Neural cell (in vitro differentiated cells): ENCODE results near the gene SMPD3. TPM values are rescaled to one million over a fixed set of nuclear protein-coding genes. Genes with fewer than 3 reads are reported as not detected.

Source experiments
- H2AFZ ChIP-seq: fragments of 200-600, 300-800 bp; sonication (generic), shearing (Covaris generic); 2 replicates; pipeline ENCODE4 v1.6.0; 2014; ENCODE audit warnings: low read depth, mild to moderate bottlenecking, antibody characterized with exemption, low read length, moderate library complexity
- H3F3A ChIP-seq: fragments of 200-600 bp; shearing (Covaris generic); 2 replicates; pipeline ENCODE4 v1.6.1; 2016; ENCODE audit warnings: mild to moderate bottlenecking, moderate library complexity, mixed read lengths, antibody characterized with exemption, low read length; ENCODE audit not compliant: insufficient read depth, poor library complexity, severe bottlenecking
- H3K27ac ChIP-seq: fragments of 200-600, 300-800 bp; sonication (generic), shearing (Covaris generic); 2 replicates; pipeline ENCODE4 v1.5.1; 2014; ENCODE audit warnings: mild to moderate bottlenecking, low read length, moderate library complexity
- H3K27me3 ChIP-seq: fragments of 300-800, 200-600 bp; sonication (generic), shearing (Covaris generic); 2 replicates; pipeline ENCODE4 v1.6.0; 2014; ENCODE audit warnings: mild to moderate bottlenecking, low read depth, low read length, moderate library complexity; ENCODE audit not compliant: insufficient read depth
- H3K36me3 ChIP-seq: fragments of 300-800, 200-600 bp; sonication (generic), shearing (Covaris generic); 2 replicates; pipeline ENCODE4 v1.5.1; 2014; ENCODE audit warnings: mild to moderate bottlenecking, antibody characterized with exemption, low read length, moderate library complexity; ENCODE audit not compliant: insufficient read depth
- H3K4me2 ChIP-seq: fragments of 300-800, 200-600 bp; sonication (generic), shearing (Covaris generic); 2 replicates; pipeline ENCODE4 v1.6.0; 2014; ENCODE audit warnings: mild to moderate bottlenecking, low read length
- H3K4me3 ChIP-seq: fragments of 300-800, 200-600 bp; sonication (generic), shearing (Covaris generic); 2 replicates; pipeline ENCODE4 v1.5.1; 2014; ENCODE audit warnings: mild to moderate bottlenecking, low read length, moderate library complexity
- H3K79me2 ChIP-seq: fragments of 200-600 bp; shearing (Covaris generic); replicated peaks from 2 replicates; pipeline ENCODE4 v1.6.0; 2014; ENCODE audit warnings: mild to moderate bottlenecking, low read length, moderate library complexity; ENCODE audit not compliant: insufficient read depth
- H3K9ac ChIP-seq: fragments of 300-800, 200-600 bp; sonication (generic), shearing (Covaris generic); 2 replicates; pipeline ENCODE4 v1.6.1; 2016; ENCODE audit warnings: mild to moderate bottlenecking, low read length, mixed read lengths
- H3K9me2 ChIP-seq: fragments of 200-600 bp; shearing (Covaris generic); 2 replicates; pipeline ENCODE4 v1.6.1; 2016; ENCODE audit warnings: mild to moderate bottlenecking, low read length, mixed read lengths; ENCODE audit not compliant: insufficient read depth
- H3K9me3 ChIP-seq: fragments of 200-600, 300-800 bp; sonication (generic), shearing (Covaris generic); 2 replicates; pipeline ENCODE4 v1.6.1; 2016; ENCODE audit warnings: mild to moderate bottlenecking, mixed run types, low read length, moderate library complexity, mixed read lengths
- H4K20me1 ChIP-seq: fragments of 200-600 bp; shearing (Covaris generic); 2 replicates; pipeline ENCODE4 v1.6.1; 2016; ENCODE audit warnings: mild to moderate bottlenecking, mixed run types; ENCODE audit not compliant: insufficient read depth
- CTCF ChIP-seq: fragments of 450-650 bp; IDR thresholded peaks from 2 replicates; pipeline ENCODE4 v1.5.1; 2014; ENCODE audit warnings: antibody characterized with exemption, mild to moderate bottlenecking, moderate library complexity; ENCODE audit not compliant: poor library complexity, severe bottlenecking
- EP300 ChIP-seq: fragments of 450-650 bp; conservative IDR thresholded peaks from 2 replicates; pipeline ENCODE4 v1.6.1; 2014; ENCODE audit warnings: antibody characterized with exemption, mild to moderate bottlenecking, moderate library complexity; ENCODE audit not compliant: poor library complexity, severe bottlenecking
- EZH2 ChIP-seq: fragments of 200-600, 300-800 bp; shearing (Covaris generic), sonication (generic); IDR thresholded peaks from 2 replicates; pipeline ENCODE4 v1.6.1; 2014; ENCODE audit warnings: antibody characterized with exemption, low read length, borderline replicate concordance, mild to moderate bottlenecking; ENCODE audit not compliant: insufficient read depth, poor library complexity, severe bottlenecking
- MXI1 ChIP-seq: fragments of 450-650 bp; conservative IDR thresholded peaks from 2 replicates; pipeline ENCODE4 v1.6.1; 2014; ENCODE audit warnings: antibody characterized with exemption, mild to moderate bottlenecking; ENCODE audit not compliant: poor library complexity, severe bottlenecking
- POLR2AphosphoS5 ChIP-seq: IDR thresholded peaks from 2 replicates; pipeline ENCODE4 v1.6.1; 2012
- RAD21 ChIP-seq: fragments of 450-650 bp; conservative IDR thresholded peaks from 2 replicates; pipeline ENCODE4 v1.6.1; 2014; ENCODE audit warnings: antibody characterized with exemption, mild to moderate bottlenecking, moderate library complexity
- REST ChIP-seq: IDR thresholded peaks from 2 replicates; pipeline ENCODE4 v1.6.1; 2012; ENCODE audit warnings: borderline replicate concordance
- SMC3 ChIP-seq: fragments of 450-650 bp; conservative IDR thresholded peaks from 2 replicates; pipeline ENCODE4 v1.6.1; 2014; ENCODE audit warnings: antibody characterized with exemption, mild to moderate bottlenecking, moderate library complexity; ENCODE audit not compliant: poor library complexity
- polyA plus RNA-seq: library from polyadenylated mRNA; depleted of rRNA; stranded (reverse); fragments of >200 nt; gene quantifications from 2 replicates; pipeline ENCODE4 v1.2.3, GENCODE V29; 2014

The SMPD3 gene
- polyA plus RNA-seq, 1 donor from 2014 or later = 42.7 TPM

- Histone ChIP-seq H3K4me2 (no peak overlapping the region), H3K27me3 (no peaks in the 10 kb centered on the region), H3K79me2 (no peaks in the 10 kb centered on the region), H3K9me2 (no peaks in the 10 kb centered on the region), H3K9me3 (no peaks in the 10 kb centered on the region), H3K9ac (no peak overlapping the region), H3F3A (no peaks in the 10 kb centered on the region), H2AFZ (no peak overlapping the region), H4K20me1 (no peaks in the 10 kb centered on the region), H3K27ac (no peak overlapping the region), H3K36me3 (no peaks in the 10 kb centered on the region), H3K4me3 (no peak overlapping the region)
- TF ChIP-seq CTCF (no peak), EZH2 (no peak), MXI1 (no peak), REST (no peak), SMC3 (no peak)
Measured at GRCh38 chr16:68459457-68459856, 11.1 kb upstream of the SMPD3 start.

- H3K36me3 ChIP-seq = no peaks in the 10 kb centered on the region
- no peaks in the 10 kb centered on the region for H3K9me3 ChIP-seq
- no peaks in the 10 kb centered on the region for H4K20me1 ChIP-seq
- H3K4me2 ChIP-seq = no peak overlapping the region
- H3K9me2 ChIP-seq = no peaks in the 10 kb centered on the region
- no peaks in the 10 kb centered on the region for H3K79me2 ChIP-seq
- H2AFZ ChIP-seq = no peak overlapping the region
- H3K9ac ChIP-seq = no peak overlapping the region
- no peaks in the 10 kb centered on the region for H3F3A ChIP-seq
- no peak overlapping the region for H3K27ac ChIP-seq
- no peak overlapping the region for H3K4me3 ChIP-seq
- TF ChIP-seq SMC3 = no peak
- peak; percentile 57 for TF ChIP-seq POLR2AphosphoS5
- peak; percentile 63 for TF ChIP-seq EP300
- H3K27me3 ChIP-seq = no peaks in the 10 kb centered on the region
Measured at GRCh38 chr16:68458551-68458950, 10.2 kb upstream of the SMPD3 start.

- Histone ChIP-seq H3K27me3 (no peaks in the 10 kb centered on the region), H3K9ac (no peak overlapping the region), H3K9me3 (no peaks in the 10 kb centered on the region), H3K27ac (no peak overlapping the region), H3F3A (no peaks in the 10 kb centered on the region), H4K20me1 (no peaks in the 10 kb centered on the region), H3K79me2 (no peaks in the 10 kb centered on the region), H3K4me3 (no peak overlapping the region), H3K36me3 (no peaks in the 10 kb centered on the region), H2AFZ (no peak overlapping the region), H3K4me2 (no peak overlapping the region), H3K9me2 (no peaks in the 10 kb centered on the region)
- TF ChIP-seq RAD21 = no peak
- TF ChIP-seq POLR2AphosphoS5 = no peak
- TF ChIP-seq SMC3 = no peak
- no peak for TF ChIP-seq EZH2
- no peak for TF ChIP-seq MXI1
Measured at GRCh38 chr16:68458101-68458500, 9.8 kb upstream of the SMPD3 start.
